ENCODE results near the gene MED25.
A peak's percentile ranks its signal among the peaks of the same experiment; 100 is the strongest.

MED25 gene

GRCh38 chr19:49859682-49860335 lies 41.7 kb downstream of the MED25 start:
- DNase-seq: no peak

- no peak for DNase-seq
These were observed 42.4 kb downstream of the MED25 start for GRCh38 chr19:49860336-49861102.

GRCh38 chr19:49861107-49861506 lies 43.0 kb downstream of the MED25 start:
- no peak for DNase-seq

- no peak for DNase-seq
These were observed 43.7 kb downstream of the MED25 start for GRCh38 chr19:49861541-49862378.

GRCh38 chr19:49862391-49863253 lies 44.5 kb downstream of the MED25 start:
- DNase-seq: no peak

- no peak for DNase-seq
These were observed 45.3 kb downstream of the MED25 start for GRCh38 chr19:49863254-49863934.

GRCh38 chr19:49863935-49864320 lies 45.8 kb downstream of the MED25 start:
- no peak for DNase-seq

- no peak for DNase-seq
These were observed 46.8 kb downstream of the MED25 start for GRCh38 chr19:49864890-49865289.

- DNase-seq: peak; percentile 78 to 89
These were observed 49.1 kb downstream of the MED25 start, which contains the start of gene PNKP for GRCh38 chr19:49866933-49867782. Gene PNKP, minus strand, starts transcription at chr19:49867576. Its CDS starts 372 bp downstream, at chr19:49867204.

GRCh38 chr19:49869009-49869483 lies 51.0 kb downstream of the MED25 start:
- no peak for DNase-seq

- DNase-seq: peak; percentile 99
These were observed 51.6 kb downstream of the MED25 start for GRCh38 chr19:49869484-49870308.

- DNase-seq: no peak
These were observed 52.3 kb downstream of the MED25 start for GRCh38 chr19:49870309-49870901.

GRCh38 chr19:49871349-49871985 lies 53.4 kb downstream of the MED25 start:
- DNase-seq: no peak

GRCh38 chr19:49872245-49873128 lies 54.4 kb downstream of the MED25 start:
- no peak for DNase-seq

- DNase-seq: no peak
These were observed 55.0 kb downstream of the MED25 start for GRCh38 chr19:49873129-49873521.

GRCh38 chr19:49873834-49874233 lies 55.7 kb downstream of the MED25 start:
- no peak for DNase-seq

- no peak for DNase-seq
These were observed 56.5 kb downstream of the MED25 start for GRCh38 chr19:49874503-49875157.

Data from AML-193 (cell line).